RWPE2 (cell line): ENCODE data around the gene DNA2.

ENCODE experiments used
- ATAC-seq: fragments of 200-7000 bp; cut with Tn5 transposase; 3 replicates; pipeline ENCODE4 v1.9.1; 2021; ENCODE audit warnings: low read depth
- DNase-seq: peaks from one replicate; pipeline ENCODE4 v3.0.0-alpha.2; 2020; ENCODE audit warnings: low spot score
- H3K27ac ChIP-seq: fragments of 450-650 bp; 2 replicates; pipeline ENCODE4 v1.5.1; 2017; ENCODE audit warnings: mild to moderate bottlenecking; ENCODE audit not compliant: poor library complexity, severe bottlenecking
- H3K27me3 ChIP-seq: fragments of 250-450 bp; sonication (Bioruptor Pico); 2 replicates; pipeline ENCODE4 v1.5.1; 2021; ENCODE audit warnings: mild to moderate bottlenecking, moderate library complexity; ENCODE audit not compliant: insufficient read depth, poor library complexity, severe bottlenecking
- H3K36me3 ChIP-seq: fragments of 250-450 bp; sonication (Bioruptor Pico); 2 replicates; pipeline ENCODE4 v1.5.1; 2020; ENCODE audit warnings: low read depth, mild to moderate bottlenecking, moderate library complexity
- H3K4me1 ChIP-seq: fragments of 250-450 bp; sonication (Bioruptor Pico); 2 replicates; pipeline ENCODE4 v1.5.1; 2021; ENCODE audit warnings: mild to moderate bottlenecking, moderate library complexity; ENCODE audit not compliant: insufficient read depth, poor library complexity, severe bottlenecking
- H3K4me3 ChIP-seq: fragments of 250-450 bp; sonication (Bioruptor Pico); 2 replicates; pipeline ENCODE4 v1.5.1; 2021; ENCODE audit warnings: mild to moderate bottlenecking, moderate library complexity; ENCODE audit not compliant: severe bottlenecking
- H3K9me3 ChIP-seq: fragments of 250-450 bp; sonication (Bioruptor Pico); 2 replicates; pipeline ENCODE4 v1.5.1; 2021; ENCODE audit warnings: mild to moderate bottlenecking, moderate library complexity; ENCODE audit not compliant: severe bottlenecking
- TF ChIP-seq, protein P1 (sequence below): fragments of 450-650 bp; IDR thresholded peaks from one replicate; pipeline ENCODE4 v1.5.1; 2017; ENCODE audit warnings: mild to moderate bottlenecking, moderate library complexity; ENCODE audit not compliant: poor library complexity, severe bottlenecking

The DNA2 gene

GRCh38 chr10:68506411-68506810, 34.6 kb upstream of the DNA2 start:
- no peaks in the 10 kb centered on the region for H3K4me1 ChIP-seq
- ATAC-seq, result no peak

GRCh38 chr10:68502846-68503245, 31.1 kb upstream of the DNA2 start:
- DNase-seq, result no peak

More at GRCh38 chr10:68506411-68506810, 34.6 kb upstream of the DNA2 start:
- TF ChIP-seq, protein P1, sequence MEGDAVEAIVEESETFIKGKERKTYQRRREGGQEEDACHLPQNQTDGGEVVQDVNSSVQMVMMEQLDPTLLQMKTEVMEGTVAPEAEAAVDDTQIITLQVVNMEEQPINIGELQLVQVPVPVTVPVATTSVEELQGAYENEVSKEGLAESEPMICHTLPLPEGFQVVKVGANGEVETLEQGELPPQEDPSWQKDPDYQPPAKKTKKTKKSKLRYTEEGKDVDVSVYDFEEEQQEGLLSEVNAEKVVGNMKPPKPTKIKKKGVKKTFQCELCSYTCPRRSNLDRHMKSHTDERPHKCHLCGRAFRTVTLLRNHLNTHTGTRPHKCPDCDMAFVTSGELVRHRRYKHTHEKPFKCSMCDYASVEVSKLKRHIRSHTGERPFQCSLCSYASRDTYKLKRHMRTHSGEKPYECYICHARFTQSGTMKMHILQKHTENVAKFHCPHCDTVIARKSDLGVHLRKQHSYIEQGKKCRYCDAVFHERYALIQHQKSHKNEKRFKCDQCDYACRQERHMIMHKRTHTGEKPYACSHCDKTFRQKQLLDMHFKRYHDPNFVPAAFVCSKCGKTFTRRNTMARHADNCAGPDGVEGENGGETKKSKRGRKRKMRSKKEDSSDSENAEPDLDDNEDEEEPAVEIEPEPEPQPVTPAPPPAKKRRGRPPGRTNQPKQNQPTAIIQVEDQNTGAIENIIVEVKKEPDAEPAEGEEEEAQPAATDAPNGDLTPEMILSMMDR, result no peak
- Histone ChIP-seq H3K9me3 (no peaks in the 10 kb centered on the region), H3K36me3 (peaks cover 20% of the 10 kb centered on the region), H3K4me3 (no peak overlapping the region), H3K27ac (no peak overlapping the region), H3K27me3 (no peaks in the 10 kb centered on the region)
- no peak for DNase-seq

DNA sequence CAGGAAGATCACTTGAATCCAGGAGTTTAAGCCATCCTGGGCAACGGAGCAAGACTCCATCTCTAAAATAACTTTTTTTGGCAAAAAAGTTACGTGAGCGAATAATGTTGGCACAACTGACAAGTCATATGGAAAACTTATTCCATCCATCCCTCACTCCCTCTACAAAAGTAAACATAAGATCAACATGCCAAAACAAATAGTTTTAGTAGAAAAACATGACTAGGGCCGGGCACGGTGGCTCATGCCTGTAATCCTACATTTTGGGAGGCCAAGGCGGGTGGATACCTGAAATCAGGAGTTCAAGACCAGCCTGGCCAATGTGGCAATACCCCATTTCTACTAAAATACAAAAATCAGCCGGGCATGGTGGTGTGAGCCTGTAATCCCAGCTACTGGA, 29.9 kb upstream of the DNA2 start:
- Histone ChIP-seq H3K4me3 (no peak overlapping the region), H3K9me3 (no peaks in the 10 kb centered on the region)
- TF ChIP-seq, protein P1, result no peak

More at GRCh38 chr10:68502846-68503245, 31.1 kb upstream of the DNA2 start:
- H3K9me3 ChIP-seq, result no peaks in the 10 kb centered on the region
- no peak for ATAC-seq
- TF ChIP-seq, protein P1, result no peak
- H3K4me1 ChIP-seq, result no peaks in the 10 kb centered on the region
- H3K27ac ChIP-seq, result no peak overlapping the region
- H3K27me3 ChIP-seq, result no peaks in the 10 kb centered on the region
- peaks cover 25% of the 10 kb centered on the region for H3K36me3 ChIP-seq
- H3K4me3 ChIP-seq, result no peak overlapping the region

GRCh38 chr10:68499544-68499943, 27.8 kb upstream of the DNA2 start:
- H3K36me3 ChIP-seq, result peaks cover 16% of the 10 kb centered on the region
- TF ChIP-seq, protein P1, result no peak
- DNase-seq (no peak), ATAC-seq (no peak)
- no peak overlapping the region for H3K4me3 ChIP-seq
- no peaks in the 10 kb centered on the region for H3K4me1 ChIP-seq
- H3K27ac ChIP-seq, result no peak overlapping the region
- H3K9me3 ChIP-seq, result no peaks in the 10 kb centered on the region
- H3K27me3 ChIP-seq, result no peaks in the 10 kb centered on the region

More for the DNA sequence above, 29.9 kb upstream of the DNA2 start:
- DNase-seq (no peak), ATAC-seq (no peak)
- Histone ChIP-seq H3K27ac (no peak overlapping the region), H3K36me3 (peaks cover 25% of the 10 kb centered on the region), H3K4me1 (no peaks in the 10 kb centered on the region), H3K27me3 (no peaks in the 10 kb centered on the region)

DNA sequence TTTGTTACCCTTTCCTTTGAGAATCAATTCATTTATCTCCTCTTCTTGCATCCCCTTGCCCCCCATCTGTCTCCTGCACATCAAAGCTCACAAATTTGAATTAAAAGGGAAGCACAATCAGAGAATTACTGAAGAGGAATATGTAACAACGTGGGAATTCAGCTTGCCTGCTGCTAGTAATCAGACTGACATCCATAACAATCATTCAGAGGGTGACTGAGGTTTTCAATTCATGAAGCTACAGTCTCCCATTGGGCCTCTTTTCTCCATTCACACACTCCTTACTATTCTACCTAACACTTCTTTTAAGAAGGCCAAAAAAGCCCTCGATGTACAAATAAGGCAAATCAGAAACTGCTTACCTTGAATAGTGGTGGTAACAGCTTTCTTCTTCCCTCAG, 24.3 kb upstream of the DNA2 start:
- H3K4me3 ChIP-seq, result no peak overlapping the region
- ATAC-seq, result no peak
- no peaks in the 10 kb centered on the region for H3K27me3 ChIP-seq
- H3K4me1 ChIP-seq, result no peaks in the 10 kb centered on the region
- no peak for DNase-seq
- peaks cover 27% of the 10 kb centered on the region for H3K36me3 ChIP-seq
- TF ChIP-seq, protein P1, result no peak
- H3K9me3 ChIP-seq, result no peaks in the 10 kb centered on the region
- no peak overlapping the region for H3K27ac ChIP-seq
